HFF-Myc (cell line): Measurements from ENCODE around the gene NEGR1.

ENCODE experiments used
- DNase-seq: peaks from one replicate; pipeline ENCODE4 v3.0.0-alpha.2; 2011; ENCODE audit warnings: low read depth; ENCODE audit errors: extremely low read depth
- H3K4me3 ChIP-seq: replicated peaks from 2 replicates; pipeline ENCODE4 v1.5.1; 2011; ENCODE audit warnings: low read depth, mild to moderate bottlenecking, control low read depth, low read length
- TF ChIP-seq, protein P1 (sequence below): IDR thresholded peaks from 2 replicates; pipeline ENCODE4 v1.5.1; 2012; ENCODE audit warnings: mild to moderate bottlenecking, low read depth, low read length, control low read depth; ENCODE audit errors: missing control alignments

NEGR1 gene

DNA sequence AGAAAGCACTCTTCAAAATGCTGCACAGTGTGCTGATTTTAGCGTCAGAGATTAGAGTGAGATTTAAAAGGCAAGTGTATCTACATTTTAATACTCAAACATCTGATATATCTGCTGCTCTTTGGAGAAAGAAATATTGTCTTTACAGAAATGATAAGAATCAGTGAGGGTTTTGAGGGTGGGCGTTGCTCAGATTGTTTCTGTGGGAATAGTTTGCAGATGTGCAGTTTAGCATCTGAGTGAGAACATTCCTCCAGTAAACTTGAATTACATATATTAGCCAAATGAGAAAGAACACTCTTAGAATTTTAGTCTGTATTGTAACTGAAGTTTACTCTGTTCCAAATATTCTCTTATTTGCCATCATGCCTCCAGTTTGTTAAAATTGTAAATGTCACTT, 549.2 kb downstream of the NEGR1 start:
- H3K4me3 ChIP-seq, result no peak overlapping the region
- no peak for DNase-seq
- TF ChIP-seq, protein P1, sequence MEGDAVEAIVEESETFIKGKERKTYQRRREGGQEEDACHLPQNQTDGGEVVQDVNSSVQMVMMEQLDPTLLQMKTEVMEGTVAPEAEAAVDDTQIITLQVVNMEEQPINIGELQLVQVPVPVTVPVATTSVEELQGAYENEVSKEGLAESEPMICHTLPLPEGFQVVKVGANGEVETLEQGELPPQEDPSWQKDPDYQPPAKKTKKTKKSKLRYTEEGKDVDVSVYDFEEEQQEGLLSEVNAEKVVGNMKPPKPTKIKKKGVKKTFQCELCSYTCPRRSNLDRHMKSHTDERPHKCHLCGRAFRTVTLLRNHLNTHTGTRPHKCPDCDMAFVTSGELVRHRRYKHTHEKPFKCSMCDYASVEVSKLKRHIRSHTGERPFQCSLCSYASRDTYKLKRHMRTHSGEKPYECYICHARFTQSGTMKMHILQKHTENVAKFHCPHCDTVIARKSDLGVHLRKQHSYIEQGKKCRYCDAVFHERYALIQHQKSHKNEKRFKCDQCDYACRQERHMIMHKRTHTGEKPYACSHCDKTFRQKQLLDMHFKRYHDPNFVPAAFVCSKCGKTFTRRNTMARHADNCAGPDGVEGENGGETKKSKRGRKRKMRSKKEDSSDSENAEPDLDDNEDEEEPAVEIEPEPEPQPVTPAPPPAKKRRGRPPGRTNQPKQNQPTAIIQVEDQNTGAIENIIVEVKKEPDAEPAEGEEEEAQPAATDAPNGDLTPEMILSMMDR, result no peak

DNA sequence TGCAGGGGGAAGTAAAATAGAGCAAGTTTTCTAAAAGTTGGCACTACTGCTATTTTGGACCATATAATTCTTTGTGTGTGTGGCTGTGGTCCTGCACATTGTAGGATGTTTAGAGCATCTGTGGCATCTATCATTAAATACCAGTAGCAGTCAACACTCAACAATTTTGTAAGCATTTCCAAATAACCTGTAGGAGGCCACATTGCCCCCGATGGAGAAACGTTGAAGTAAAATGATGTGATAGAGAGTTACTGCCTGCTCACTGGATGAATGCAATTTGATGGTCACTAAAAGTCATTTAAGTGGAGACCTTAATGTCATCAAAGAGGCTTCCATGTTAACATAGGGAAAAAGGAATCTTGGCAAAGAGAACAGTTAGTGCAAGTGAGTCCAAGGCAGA, 560.8 kb downstream of the NEGR1 start:
- no peak for DNase-seq
- no peak overlapping the region for H3K4me3 ChIP-seq
- TF ChIP-seq, protein P1, result no peak

DNA sequence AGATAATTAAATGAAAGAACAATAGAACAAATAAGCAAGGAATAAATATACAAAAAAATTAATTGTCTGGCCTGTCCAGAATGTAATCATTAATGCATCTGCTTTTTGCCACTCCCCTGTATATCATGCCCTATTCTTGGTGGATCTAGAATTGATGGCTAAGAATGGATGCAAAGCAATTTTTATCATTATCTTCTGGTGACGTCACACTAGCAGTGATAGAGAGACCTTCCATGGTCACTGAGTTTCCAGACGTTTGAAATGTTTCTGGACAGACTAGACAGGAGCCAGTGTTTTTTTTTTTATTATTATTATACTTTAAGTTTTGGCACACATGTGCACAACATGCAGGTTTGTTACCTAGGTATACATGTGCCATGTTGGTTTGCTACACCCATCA, 563.0 kb downstream of the NEGR1 start:
- H3K4me3 ChIP-seq, result no peak overlapping the region
- no peak for DNase-seq
- TF ChIP-seq, protein P1, result no peak

DNA sequence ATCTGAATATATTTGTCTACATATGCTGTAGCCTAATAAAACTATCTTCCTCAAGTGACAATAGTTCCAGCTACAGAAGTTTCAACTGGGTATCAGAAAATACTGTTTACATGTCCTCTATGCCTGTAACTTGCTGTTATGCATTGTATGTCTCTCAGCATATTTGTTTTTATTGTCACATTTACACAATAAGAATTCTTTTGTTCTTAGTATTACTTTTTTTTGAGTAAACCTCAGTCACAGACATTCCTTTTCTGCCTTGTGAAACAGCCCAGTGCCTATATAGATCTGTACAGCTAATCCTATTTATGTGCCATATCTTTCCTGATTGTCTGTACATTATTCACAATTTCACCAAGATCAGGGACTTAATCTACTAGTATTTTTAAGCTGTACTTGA, 565.2 kb downstream of the NEGR1 start:
- TF ChIP-seq, protein P1, result no peak
- no peak overlapping the region for H3K4me3 ChIP-seq
- DNase-seq, result no peak

DNA sequence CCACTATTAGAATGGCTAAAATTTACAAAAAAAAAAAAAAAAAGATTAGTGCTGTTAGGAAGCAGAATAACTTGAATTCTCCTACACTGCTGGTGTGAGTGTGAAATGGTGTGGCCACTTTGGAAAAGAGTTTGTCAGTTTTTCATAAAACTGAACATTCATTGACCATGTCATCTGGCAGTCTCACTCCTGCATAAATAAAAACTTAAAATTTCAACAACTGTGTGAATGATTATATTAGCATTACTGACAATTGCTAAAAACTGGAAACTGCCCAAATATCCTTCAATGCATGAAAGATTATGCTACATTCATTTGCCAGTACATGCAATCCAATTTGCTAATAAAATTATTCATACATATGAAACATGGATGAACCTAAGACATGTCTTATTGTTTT, 570.9 kb downstream of the NEGR1 start:
- TF ChIP-seq, protein P1, result no peak
- no peak for DNase-seq
- no peak overlapping the region for H3K4me3 ChIP-seq

DNA sequence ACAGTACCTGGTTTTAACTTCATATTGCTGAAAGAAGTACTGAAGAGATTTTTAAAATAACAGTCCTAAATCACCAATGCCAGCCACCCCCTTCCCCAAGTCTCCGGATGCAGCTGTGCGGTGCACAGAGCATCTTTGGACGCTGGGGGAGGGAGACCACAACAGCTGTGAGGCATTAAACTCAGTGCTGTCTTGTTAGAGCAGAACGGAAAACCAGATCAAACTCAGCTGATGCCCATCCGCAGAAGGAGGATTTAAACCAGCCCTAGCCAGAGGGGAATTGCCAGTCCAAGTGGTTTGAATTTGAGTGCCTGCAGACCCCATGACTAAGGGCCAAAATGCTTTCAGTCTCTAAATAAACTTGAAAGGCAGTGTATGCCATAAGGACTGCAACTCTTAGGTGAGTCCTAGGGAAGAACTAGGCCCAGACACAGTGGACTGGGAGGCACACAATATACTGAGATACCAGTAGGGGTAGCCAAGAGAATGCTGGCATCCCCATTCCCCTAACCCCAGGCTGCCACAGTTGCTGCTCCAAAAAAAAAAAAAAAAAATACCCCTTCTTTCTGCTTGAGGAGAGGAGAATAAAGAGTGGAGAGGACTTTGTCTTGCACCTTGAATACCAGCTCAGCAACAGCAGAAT, 576.2 kb downstream of the NEGR1 start:
- DNase-seq, result peak; percentile 52
- TF ChIP-seq, protein P1, result no peak
- no peak overlapping the region for H3K4me3 ChIP-seq

DNA sequence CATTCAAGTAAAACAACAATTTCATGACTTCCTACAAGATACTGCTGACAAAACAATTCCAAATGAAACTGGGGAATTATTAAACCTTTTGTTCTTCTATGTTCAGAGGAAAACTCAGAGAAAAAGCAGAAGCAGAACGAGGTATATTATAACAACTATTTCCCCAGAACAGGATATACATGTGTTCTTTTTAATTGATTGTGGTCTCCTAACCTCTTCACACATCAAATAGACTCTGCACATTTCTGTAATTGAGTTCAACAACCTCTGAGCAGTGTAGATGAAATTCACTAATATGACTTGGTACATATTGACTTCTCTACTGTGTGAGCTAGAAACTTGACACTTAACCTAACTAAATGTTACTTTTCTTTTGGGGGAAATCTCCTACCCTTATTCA, 584.2 kb downstream of the NEGR1 start:
- H3K4me3 ChIP-seq, result no peak overlapping the region

More for the DNA sequence above, 584.2 kb downstream of the NEGR1 start:
- TF ChIP-seq, protein P1, result no peak
- DNase-seq, result no peak
